Measurements from ENCODE around the gene SLC2A13.

DNA sequence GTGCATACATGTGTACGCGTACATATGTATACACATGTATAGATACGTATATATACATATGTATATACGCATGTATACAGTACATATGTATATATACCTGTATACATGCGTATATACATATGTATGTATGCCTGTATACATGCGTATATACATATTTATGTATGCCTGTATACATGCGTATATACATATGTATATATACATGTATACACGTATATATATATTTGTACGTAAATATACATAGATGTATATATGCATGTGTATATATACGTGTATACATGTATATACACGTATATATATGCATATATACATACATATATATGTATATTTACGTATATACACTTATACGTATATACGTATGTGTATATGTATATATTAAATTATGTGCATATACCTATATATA lies 392.3 kb downstream of the SLC2A13 start:
- TF ChIP-seq CEBPB (IDR thresholded peaks at IDR 0.05; ENCODE audit: borderline replicate concordance in 1 of 2, low read depth in 2 of 2, low read length in 2 of 2) = no peak
- no peak for TF ChIP-seq EP300 (IDR thresholded peaks at IDR 0.05; ENCODE audit: borderline replicate concordance in 1 of 2, control insufficient read depth in 1 of 2, low read depth in 2 of 2, low read length in 2 of 2)
- TF ChIP-seq CTCF (IDR thresholded peaks at IDR 0.05 in 2 of 3, conservative IDR thresholded peaks at IDR 0.05 in 1 of 3; ENCODE audit: control insufficient read depth in 2 of 3, extremely low read depth in 1 of 3, insufficient read depth in 1 of 3, low read depth in 3 of 3, low read length in 3 of 3) = no peak
- TF ChIP-seq SMAD1 (IDR thresholded peaks at IDR 0.05; ENCODE audit: low read depth, partially characterized antibody) = no peak

All from GM12878 (cell line).